H9 (cell line): ENCODE results near the gene ARL16. TPM values are rescaled to one million over a fixed set of nuclear protein-coding genes. Genes with fewer than 3 reads are reported as not detected.
A peak's percentile ranks its signal among the peaks of the same experiment; 100 is the strongest.

Experiments
- DNase-seq: peaks from one replicate; pipeline ENCODE4 v3.0.0-alpha.2; 2017
- H2AFZ ChIP-seq: one replicate; pipeline ENCODE4 v1.6.1; 2013; ENCODE audit warnings: mild to moderate bottlenecking, low read length, control low read depth, moderate library complexity
- H2AK5ac ChIP-seq: 2 replicates; pipeline ENCODE4 v1.6.1; 2013; ENCODE audit warnings: low read length, control low read depth, mixed read lengths; ENCODE audit not compliant: insufficient read length
- H2BK120ac ChIP-seq: one replicate; pipeline ENCODE4 v1.6.1; 2013; ENCODE audit warnings: low read depth, mild to moderate bottlenecking, low read length, control low read depth, inconsistent platforms; ENCODE audit not compliant: poor library complexity, severe bottlenecking
- H2BK12ac ChIP-seq: 2 replicates; pipeline ENCODE4 v1.6.1; 2013; ENCODE audit warnings: low read length, control low read depth, mixed read lengths, low read depth; ENCODE audit not compliant: insufficient read length
- H2BK15ac ChIP-seq: 2 replicates; pipeline ENCODE4 v1.6.1; 2013; ENCODE audit warnings: low read depth, low read length, control low read depth
- H2BK20ac ChIP-seq: one replicate; pipeline ENCODE4 v1.6.1; 2013; ENCODE audit warnings: low read depth, mild to moderate bottlenecking, low read length, control low read depth, inconsistent platforms; ENCODE audit not compliant: poor library complexity, severe bottlenecking
- H2BK5ac ChIP-seq: 2 replicates; pipeline ENCODE4 v1.6.1; 2013; ENCODE audit warnings: low read length, control low read depth, mixed read lengths; ENCODE audit not compliant: insufficient read length
- H3K14ac ChIP-seq: 2 replicates; pipeline ENCODE4 v1.6.1; 2013; ENCODE audit warnings: low read length, control low read depth; ENCODE audit not compliant: insufficient read depth
- H3K18ac ChIP-seq: 2 replicates; pipeline ENCODE4 v1.6.1; 2013; ENCODE audit warnings: low read depth, mild to moderate bottlenecking, mixed read lengths, low read length, control low read depth; ENCODE audit not compliant: insufficient read length
- H3K23ac ChIP-seq: 2 replicates; pipeline ENCODE4 v1.6.1; 2013; ENCODE audit warnings: low read length, control low read depth, mixed read lengths, low read depth; ENCODE audit not compliant: insufficient read length
- H3K23me2 ChIP-seq: 2 replicates; pipeline ENCODE4 v1.6.1; 2013; ENCODE audit warnings: low read depth, mild to moderate bottlenecking, mixed read lengths, low read length, control low read depth; ENCODE audit not compliant: insufficient read length, poor library complexity, severe bottlenecking
- H3K27ac ChIP-seq: 2 replicates; pipeline ENCODE4 v1.5.1; 2013; ENCODE audit warnings: low read length, control low read depth, mixed read lengths, low read depth; ENCODE audit not compliant: insufficient read length
- H3K27me3 ChIP-seq: 2 replicates; pipeline ENCODE4 v1.6.1; 2013; ENCODE audit warnings: low read length, control low read depth, inconsistent platforms; ENCODE audit not compliant: insufficient read depth
- H3K4ac ChIP-seq: 2 replicates; pipeline ENCODE4 v1.6.1; 2013; ENCODE audit warnings: low read depth, mild to moderate bottlenecking, control low read depth, inconsistent platforms, low read length, moderate library complexity
- H3K4me1 ChIP-seq: 2 replicates; pipeline ENCODE4 v1.6.1; 2013; ENCODE audit warnings: low read length, control low read depth, inconsistent platforms; ENCODE audit not compliant: insufficient read depth
- H3K4me2 ChIP-seq: 2 replicates; pipeline ENCODE4 v1.6.1; 2013; ENCODE audit warnings: low read length, control low read depth, mixed read lengths; ENCODE audit not compliant: insufficient read length, insufficient read depth
- H3K56ac ChIP-seq: 2 replicates; pipeline ENCODE4 v1.6.1; 2013; ENCODE audit warnings: low read depth, mild to moderate bottlenecking, mixed read lengths, low read length, control low read depth; ENCODE audit not compliant: insufficient read length
- H3K79me1 ChIP-seq: 2 replicates; pipeline ENCODE4 v1.6.1; 2013; ENCODE audit warnings: low read depth, mild to moderate bottlenecking, moderate library complexity, low read length, control low read depth, inconsistent platforms; ENCODE audit not compliant: insufficient read depth, poor library complexity, severe bottlenecking
- H3K79me2 ChIP-seq: 2 replicates; pipeline ENCODE4 v1.6.1; 2013; ENCODE audit warnings: low read length, control low read depth, inconsistent platforms; ENCODE audit not compliant: insufficient read depth
- H3K9ac ChIP-seq: 2 replicates; pipeline ENCODE4 v1.6.1; 2013; ENCODE audit warnings: low read length, control low read depth, mixed read lengths; ENCODE audit not compliant: insufficient read length; ENCODE audit errors: extremely low read depth
- H3K9me3 ChIP-seq: one replicate; pipeline ENCODE4 v1.6.1; 2013; ENCODE audit warnings: low read depth, low read length, inconsistent platforms; ENCODE audit not compliant: control insufficient read depth
- H3T11ph ChIP-seq: one replicate; pipeline ENCODE4 v1.6.1; 2013; ENCODE audit warnings: mild to moderate bottlenecking, low read length, control low read depth, inconsistent platforms
- H4K20me1 ChIP-seq: one replicate; pipeline ENCODE4 v1.6.1; 2013; ENCODE audit not compliant: control insufficient read depth, insufficient read length, insufficient read depth
- H4K5ac ChIP-seq: 2 replicates; pipeline ENCODE4 v1.6.1; 2013; ENCODE audit warnings: low read depth, mild to moderate bottlenecking, mixed read lengths, low read length, control low read depth; ENCODE audit not compliant: insufficient read length
- H4K8ac ChIP-seq: replicated peaks from 2 replicates; pipeline ENCODE4 v1.6.1; 2013; ENCODE audit warnings: low read length, control low read depth, mixed read lengths, low read depth; ENCODE audit not compliant: insufficient read length
- H4K91ac ChIP-seq: 2 replicates; pipeline ENCODE4 v1.6.1; 2013; ENCODE audit warnings: low read depth, mild to moderate bottlenecking, moderate library complexity, mixed read lengths, low read length, control low read depth; ENCODE audit not compliant: insufficient read length
- H3K27ac Mint-ChIP-seq, 3 experiments: 2 replicates in 2 of 3; 3 replicates in 1 of 3; pipeline ENCODE4 v1.8.0; 2020 to 2021; ENCODE audit warnings: mixed read lengths in 3 of 3, mild to moderate bottlenecking in 1 of 3, moderate library complexity in 1 of 3
- H3K27me3 Mint-ChIP-seq: 2 replicates; pipeline ENCODE4 v1.8.0; 2021; ENCODE audit warnings: low read depth, mild to moderate bottlenecking, moderate library complexity, mixed read lengths
- H3K36me3 Mint-ChIP-seq, 3 experiments: 2 replicates in 2 of 3; 3 replicates in 1 of 3; pipeline ENCODE4 v1.8.0; 2020 to 2021; ENCODE audit warnings: low read depth in 3 of 3, mixed read lengths in 3 of 3; ENCODE audit not compliant: insufficient read depth in 1 of 3
- H3K4me1 Mint-ChIP-seq, 2 experiments: 2 replicates each; pipeline ENCODE4 v1.8.0; 2020; ENCODE audit warnings: mixed read lengths in 2 of 2
- H3K4me3 Mint-ChIP-seq, 2 experiments: 2 replicates in 1 of 2; 3 replicates in 1 of 2; pipeline ENCODE4 v1.8.0; 2020 to 2021; ENCODE audit warnings: mild to moderate bottlenecking in 2 of 2, mixed read lengths in 2 of 2, moderate library complexity in 1 of 2
- H3K9me3 Mint-ChIP-seq, 2 experiments: 2 replicates in 1 of 2; 3 replicates in 1 of 2; pipeline ENCODE4 v1.8.0; 2020; ENCODE audit warnings: mild to moderate bottlenecking in 2 of 2, mixed read lengths in 2 of 2, moderate library complexity in 1 of 2
- CTCF ChIP-seq: fragments of 200-600 bp; sonication (generic); conservative IDR thresholded peaks from 3 replicates; pipeline ENCODE4 v1.8.0; 2021; ENCODE audit warnings: antibody characterized with exemption, mild to moderate bottlenecking
- WGBS: extraction: QIAGEN DNeasy Blood & Tissue Kit; methylation state at CpG from one replicate; pipeline ENCODE4 v1.1.7; 2013; ENCODE audit warnings: missing lambda C conversion rate, low lambda C conversion rate, mixed read lengths; ENCODE audit not compliant: insufficient read length; ENCODE audit errors: extremely low coverage; 5-methylcytosine and 5-hydroxymethylcytosine counted together
- total RNA-seq: library from RNA; stranded (reverse); gene quantifications from 2 replicates; pipeline ENCODE4 v1.2.1, GENCODE V29; 2021

ARL16 gene
- total RNA-seq, 1 experiment from 2014 or later = 58.6 TPM

- Histone ChIP-seq H3K79me1 (peaks cover 9% of the 10 kb centered on the region), H2AFZ (no peak overlapping the region), H4K5ac (no peak overlapping the region), H4K91ac (no peak overlapping the region), H3K4me1 (peaks cover 2% of the 10 kb centered on the region; the same call in 1 of the 2 replicates), H2BK120ac (no peak overlapping the region), H3K4me2 (peak overlapping the region; percentile 74), H3T11ph (no peak overlapping the region), H3K9ac (peak overlapping the region; percentile 54), H2BK15ac (no peak overlapping the region), H3K4ac (no peak overlapping the region), H3K56ac (no peak overlapping the region), H4K8ac (no peak overlapping the region), H3K14ac (no peak overlapping the region), H3K27ac (no peak overlapping the region), H2BK12ac (no peak overlapping the region), H3K23me2 (peaks cover 3% of the 10 kb centered on the region), H3K18ac (no peak overlapping the region), H3K79me2 (peaks cover 4% of the 10 kb centered on the region; the same call in 1 of the 2 replicates), H3K23ac (no peak overlapping the region), H4K20me1 (no peaks in the 10 kb centered on the region), H2BK5ac (no peak overlapping the region), H2BK20ac (no peak overlapping the region), H3K27me3 (no peaks in the 10 kb centered on the region), H3K9me3 (no peaks in the 10 kb centered on the region), H2AK5ac (no peak overlapping the region)
- no peaks in the 10 kb centered on the region for H3K9me3 Mint-ChIP-seq
- H3K27ac Mint-ChIP-seq = peak overlapping the region; percentile 24 to 98 (median 81); a peak in 6 of 7 replicates
- no CpG with 5 or more reads among the region's 30 CpGs for WGBS
- no peak for TF ChIP-seq CTCF
- H3K4me3 Mint-ChIP-seq = peak overlapping the region; percentile 97
- DNase-seq = peak; percentile 35
- no peaks in the 10 kb centered on the region for H3K27me3 Mint-ChIP-seq
- peaks cover 18 to 19% of the 10 kb centered on the region in 2 experiments for H3K4me1 Mint-ChIP-seq
- H3K36me3 Mint-ChIP-seq = peaks cover 26 to 43% (median 42%) of the 10 kb centered on the region in 3 experiments; a peak in 6 of 7 replicates
Observed at GRCh38 chr17:81665205-81666091, 18.1 kb downstream of the ARL16 start.
